NK-92 (cell line): ENCODE measurements around the gene RANBP9.
A peak's percentile ranks its signal among the peaks of the same experiment; 100 is the strongest.

Experiments
- DNase-seq: peaks from one replicate; lab custom pipeline; 2025; ENCODE audit not compliant: unreplicated experiment; lab: John Stamatoyannopoulos, UW

Gene RANBP9

DNA sequence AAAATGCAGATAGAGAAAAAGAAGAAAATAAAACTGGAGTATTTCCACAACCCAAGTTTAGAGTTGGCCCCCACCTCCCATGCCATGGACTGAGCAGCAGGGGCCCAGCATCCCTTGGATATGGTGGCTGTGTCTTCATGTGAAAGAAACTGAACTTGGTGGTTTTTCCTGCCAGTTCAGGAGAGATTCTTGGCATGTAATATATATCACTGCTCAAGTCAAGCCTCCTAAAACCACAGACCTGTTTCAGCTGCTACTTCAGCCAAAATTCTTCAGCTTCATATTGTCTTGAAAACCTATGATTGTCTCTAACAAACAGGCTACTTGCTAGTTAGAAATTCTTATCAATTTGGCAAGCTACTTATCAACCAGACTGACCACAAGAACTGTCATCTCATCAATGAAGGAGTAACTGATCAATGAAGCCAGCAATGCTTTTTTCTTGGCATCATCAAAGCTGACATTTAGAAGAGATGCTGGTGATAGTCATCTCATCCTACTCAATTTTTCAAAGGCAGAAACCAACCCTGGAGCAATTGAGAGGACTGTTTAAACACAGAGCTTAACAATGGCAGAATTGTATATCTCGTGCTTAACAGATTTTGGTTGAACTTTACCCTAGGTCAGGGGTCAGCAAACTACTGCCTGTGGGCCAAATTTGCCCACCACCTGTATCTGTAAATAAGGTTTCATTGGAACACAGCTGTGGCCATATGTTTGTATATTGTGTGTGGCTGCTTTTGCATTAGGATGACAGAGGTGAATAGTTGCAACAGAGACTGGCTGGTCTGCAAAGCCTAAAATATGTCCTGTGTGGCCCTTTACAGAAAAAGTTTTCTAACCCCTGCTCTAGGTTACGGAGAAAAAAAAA lies 106.9 kb downstream of the RANBP9 start:
- DNase-seq: no peak

DNA sequence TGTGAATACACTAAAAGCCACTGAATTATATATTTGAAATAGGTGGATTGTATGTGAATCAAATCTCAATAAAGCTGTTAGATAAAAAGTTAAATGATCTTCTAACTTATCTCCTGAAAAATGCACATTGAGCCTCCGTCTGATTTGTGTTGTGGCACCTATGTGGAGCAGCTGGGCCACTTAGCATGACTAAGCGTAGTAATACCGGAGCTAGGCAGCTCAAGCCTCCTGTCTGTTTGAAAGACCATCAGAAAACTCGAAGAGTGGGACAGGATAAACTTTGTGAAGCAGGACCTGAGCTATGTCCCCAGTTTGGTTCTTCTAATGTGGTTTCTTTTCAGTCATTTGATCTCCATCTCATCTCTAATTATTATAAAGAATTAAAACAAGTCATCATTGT lies 107.5 kb downstream of the RANBP9 start:
- no peak for DNase-seq

DNA sequence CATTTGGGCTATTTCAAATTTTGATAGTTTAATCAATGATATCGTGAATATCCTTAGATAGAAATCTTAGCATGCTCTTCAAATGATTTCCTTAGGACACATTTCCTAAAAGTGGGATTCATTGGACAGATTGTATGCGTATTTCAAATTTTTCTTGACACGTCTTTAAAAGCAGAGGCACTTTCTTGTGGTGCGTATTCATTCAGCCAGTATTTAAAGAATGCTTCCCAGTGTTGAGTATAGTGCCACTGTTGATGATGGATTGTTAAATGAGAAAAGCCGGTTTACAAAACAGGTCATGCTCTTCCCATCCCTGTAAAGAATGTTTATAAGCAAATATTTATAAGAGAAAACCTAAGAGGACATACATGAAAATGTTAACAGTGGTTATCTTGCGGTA lies 111.6 kb downstream of the RANBP9 start:
- no peak for DNase-seq

DNA sequence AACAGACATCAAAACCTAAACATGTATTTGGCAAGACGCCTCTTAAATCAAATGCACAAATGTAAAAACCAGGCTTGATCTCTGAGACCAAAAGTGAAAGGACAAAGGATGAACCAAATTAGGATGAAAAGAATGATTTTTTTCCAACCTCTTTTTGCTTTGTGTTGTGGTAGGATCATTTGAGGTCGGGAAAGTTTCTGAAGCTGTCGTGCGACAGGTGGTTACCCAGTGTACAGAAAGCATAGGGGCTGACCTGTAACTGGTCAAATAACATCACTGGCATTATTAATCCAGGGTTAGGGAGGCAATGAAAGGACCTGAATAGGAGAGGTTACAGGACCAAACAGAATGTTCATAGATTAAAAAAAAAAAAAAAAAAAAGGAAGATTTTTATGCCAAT lies 114.6 kb downstream of the RANBP9 start:
- DNase-seq: no peak

DNA sequence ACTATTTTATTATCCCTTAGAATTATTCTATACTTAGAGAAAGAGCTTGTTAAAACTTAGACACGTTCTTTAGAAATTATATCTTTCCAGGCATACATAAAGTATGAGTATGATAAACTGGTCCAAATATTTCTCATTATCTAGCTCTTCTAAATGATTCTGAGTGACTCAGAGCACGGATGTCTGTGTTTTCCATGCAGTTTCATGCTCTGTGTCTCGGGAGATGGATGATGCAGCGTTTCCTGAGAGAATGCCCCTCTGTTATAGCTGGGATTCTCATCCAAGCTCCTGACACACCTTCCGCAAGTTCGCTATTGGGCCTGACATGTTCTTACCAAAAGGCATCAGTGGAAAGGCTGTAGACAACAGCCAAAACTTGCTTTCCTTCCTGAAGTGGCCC lies 117.9 kb downstream of the RANBP9 start:
- DNase-seq: no peak

DNA sequence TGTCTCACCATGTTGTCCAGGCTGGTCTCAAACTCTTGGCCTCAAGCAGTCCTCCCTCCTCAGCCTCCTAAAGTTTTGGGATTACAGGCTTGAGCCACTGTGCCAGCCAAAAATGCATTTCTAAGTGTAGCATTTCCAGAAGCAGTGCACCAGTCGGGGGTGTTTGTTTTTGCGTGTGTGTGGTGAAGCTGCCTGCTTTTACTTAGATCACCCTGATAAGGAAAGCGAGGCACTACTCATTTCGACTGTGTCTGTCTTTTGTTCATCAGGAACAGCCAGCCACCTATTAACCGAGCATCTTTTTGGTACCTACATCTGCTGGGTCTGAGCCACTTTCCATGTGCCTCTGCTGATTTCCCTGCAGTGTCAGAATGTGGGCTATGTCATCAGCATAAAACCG lies 118.5 kb downstream of the RANBP9 start:
- DNase-seq: no peak

DNA sequence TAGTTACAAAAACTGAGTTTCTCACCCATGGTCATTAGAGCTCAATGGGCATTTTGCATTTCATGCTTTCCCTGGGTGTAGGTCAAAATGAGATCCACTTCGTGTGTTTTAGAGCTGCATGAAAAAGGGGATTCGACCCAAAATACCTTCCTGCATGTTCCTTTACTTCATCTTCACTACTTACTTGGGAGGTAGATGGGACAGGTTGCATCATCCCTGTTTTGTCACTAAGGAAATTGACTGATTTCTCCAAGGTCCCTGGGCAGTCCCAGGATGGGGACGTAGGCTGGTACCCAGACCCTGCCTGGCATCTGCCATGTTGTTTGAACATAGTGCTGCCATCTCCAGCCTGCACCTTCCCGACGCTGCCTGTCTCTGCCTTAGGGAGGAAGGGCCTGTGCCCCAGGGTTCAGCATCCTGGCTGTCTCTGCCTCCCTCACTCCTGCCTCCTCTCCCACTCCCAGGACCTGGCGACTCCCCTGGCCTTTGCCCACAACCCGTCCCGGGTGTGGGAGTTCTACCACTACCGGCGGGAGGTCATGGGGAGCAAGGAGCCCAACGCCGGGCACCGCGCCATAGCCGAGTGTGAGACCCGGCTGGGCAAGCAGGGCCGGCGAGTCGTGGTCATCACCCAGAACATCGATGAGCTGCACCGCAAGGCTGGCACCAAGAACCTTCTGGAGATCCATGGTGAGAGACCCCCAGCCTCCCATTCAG lies 120.3 kb downstream of the RANBP9 start:
- no peak for DNase-seq

DNA sequence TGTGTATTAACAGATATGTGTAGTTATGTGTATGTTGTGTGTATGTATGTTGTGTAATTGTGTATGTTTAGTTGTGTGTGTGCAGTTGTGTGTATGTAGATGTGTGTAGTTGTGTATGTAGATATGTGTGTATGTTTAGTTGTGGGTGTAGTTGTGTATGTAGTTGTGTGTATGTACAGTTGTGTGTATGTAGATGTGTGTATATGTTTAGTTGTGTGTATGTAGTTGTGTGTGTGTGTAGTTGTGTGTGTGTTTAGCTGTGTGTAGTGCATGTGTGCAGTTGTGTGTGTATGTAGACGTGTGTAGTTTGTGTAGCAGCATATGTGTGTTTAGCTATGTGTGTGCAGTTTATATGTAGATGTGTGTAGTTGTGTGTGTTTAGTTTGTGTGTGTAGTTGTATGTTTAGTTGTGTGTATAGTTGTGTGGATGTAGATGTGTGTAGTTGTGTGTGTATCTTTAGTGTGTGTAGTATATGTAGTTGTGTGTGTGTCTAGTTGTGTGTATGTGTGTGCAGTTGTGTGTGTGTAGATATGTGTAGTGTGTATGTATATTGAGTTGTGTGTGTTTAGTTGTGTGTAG lies 121.0 kb downstream of the RANBP9 start:
- DNase-seq: no peak

DNA sequence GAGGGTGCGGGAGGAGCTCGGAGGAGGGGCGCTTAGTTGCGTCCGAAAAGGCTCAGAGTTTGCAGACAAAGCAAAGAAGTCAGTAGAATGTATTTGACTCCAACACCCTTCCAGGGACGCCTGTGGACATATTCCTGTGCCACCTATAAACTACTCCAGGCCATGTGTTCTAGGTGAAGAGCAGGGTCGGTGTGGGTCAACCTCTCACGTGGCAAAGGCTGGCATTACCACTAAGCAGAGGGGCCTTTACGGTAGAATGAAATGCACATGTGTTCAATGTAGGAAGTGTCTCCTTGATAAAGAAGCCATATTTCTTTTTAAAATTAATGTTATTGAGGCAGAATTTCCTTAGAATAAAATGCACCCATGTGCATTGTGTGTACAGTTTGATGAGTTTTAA lies 121.8 kb downstream of the RANBP9 start:
- DNase-seq: no peak

DNA sequence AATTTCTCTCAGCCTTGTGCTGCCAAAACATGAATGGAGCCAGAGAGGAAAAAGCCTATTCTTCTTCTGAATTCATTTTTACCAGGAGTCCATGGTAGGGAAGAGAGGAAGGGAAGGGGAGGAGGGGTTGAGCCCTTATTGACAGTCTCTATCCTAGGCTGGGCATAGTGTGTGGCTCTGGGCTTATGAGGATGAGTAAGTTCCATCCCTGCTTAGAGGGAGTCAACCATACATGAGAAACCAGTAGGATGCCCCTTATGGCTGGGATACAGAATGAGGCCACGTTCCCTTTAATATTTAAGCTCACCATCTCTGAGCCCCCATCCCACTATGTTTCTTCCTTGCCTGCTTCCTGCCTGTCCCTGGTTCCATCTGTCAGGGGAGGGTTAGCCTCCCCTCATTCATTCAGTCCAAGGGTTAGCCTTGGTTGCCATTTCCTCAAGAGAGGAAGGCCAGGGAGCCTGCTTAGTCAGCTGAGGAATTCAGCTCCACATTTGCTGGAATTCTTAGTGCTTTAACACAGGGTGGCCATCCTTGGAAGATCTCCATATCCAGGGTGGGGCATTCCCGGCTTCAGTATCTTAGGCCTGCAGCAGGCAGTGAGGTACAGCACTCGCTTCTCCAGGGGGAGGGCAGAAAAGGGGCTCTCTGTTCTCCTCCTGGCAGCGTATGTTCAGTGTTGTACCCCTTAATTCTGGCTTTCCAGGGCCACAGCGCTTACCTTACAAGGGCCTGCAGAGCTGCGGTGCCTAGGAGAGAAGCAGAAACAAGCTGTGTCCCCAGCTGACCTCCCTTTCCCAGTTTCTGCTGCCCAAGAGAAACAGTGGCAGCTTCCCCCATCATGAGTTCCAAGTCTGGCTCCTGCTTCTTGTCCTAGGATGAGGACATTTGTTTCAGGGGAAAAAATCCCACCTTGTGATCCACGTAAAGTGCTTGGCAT lies 124.8 kb downstream of the RANBP9 start:
- no peak for DNase-seq

DNA sequence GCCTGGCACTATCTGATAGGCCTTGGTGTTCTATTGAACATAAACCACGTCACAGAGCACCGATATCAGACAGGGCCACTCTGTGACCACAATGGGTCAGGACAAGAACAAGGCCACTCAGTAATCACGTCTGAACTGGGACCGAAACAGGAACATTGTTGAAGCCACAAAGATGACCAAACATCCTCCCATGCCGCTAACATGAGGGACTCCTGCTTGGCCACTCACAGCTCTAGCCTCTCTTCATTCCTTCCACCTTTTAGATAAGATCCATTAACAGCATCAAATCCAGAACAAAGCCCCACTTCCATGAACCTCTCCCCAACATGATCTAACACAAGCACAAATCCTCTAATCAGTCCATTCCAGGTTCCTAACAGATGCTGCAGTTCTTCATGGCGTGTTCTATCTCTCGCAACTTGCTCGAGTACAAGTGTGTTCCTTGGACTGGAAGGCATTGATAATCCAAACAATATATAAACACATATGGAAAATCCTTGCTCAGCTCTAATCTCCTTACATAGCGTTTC lies 129.9 kb downstream of the RANBP9 start:
- no peak for DNase-seq

DNA sequence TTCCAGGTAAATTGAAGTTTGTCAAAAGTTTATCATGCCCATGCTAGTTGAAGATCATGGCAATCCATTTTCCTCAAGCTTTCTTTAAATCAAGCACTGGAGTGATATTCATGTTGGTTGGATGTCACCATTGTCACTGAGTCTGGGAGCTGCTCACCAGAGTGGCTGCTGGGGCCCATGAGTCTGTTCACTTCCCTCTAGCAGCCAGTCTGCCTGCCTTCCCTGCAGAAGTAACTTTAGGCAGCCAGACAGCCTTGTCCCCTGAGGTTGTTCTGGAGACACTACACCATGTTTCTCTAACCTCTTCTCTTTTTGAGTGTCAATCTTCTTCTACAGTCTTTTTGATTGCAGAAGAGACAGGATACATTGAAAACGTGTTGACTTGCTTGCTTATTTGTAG lies 131.7 kb downstream of the RANBP9 start:
- no peak for DNase-seq

DNA sequence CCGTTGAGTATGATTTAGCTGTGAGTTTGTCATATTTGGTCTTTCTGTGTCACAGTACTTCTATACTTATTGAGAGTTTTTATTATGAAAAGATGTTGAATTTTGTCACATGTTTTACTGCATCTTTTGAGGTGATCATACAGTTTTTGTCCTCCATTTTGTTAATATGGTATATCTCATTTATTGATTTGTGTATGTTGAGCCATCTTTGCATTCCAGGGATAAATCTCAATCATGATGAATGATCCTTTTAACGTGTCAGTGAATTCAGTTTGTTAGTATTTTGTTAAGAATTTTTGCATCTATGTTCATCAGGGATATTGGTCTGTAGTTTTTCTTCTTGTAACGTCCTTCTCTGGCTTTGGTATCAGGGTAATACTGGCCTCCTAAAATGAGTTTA lies 133.7 kb downstream of the RANBP9 start:
- DNase-seq: no peak

DNA sequence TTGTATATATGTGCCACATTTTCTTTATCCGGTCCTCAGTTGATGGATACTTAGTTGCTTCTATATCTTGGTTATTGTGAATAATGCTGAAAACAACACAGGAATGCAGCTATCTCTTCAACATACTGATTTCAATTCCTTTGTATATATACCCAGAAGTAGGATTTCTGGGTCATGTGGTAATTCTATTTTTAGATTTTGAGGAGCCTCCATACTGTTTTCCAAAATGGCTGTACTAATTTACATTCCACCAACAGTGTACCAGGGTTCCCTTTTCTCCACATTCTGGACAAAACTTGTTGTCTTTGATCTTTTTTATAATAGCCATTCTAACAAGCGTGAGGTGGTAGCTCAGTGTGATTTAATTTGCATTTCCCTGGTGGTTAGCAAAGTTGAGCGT lies 135.6 kb downstream of the RANBP9 start:
- DNase-seq: no peak

DNA sequence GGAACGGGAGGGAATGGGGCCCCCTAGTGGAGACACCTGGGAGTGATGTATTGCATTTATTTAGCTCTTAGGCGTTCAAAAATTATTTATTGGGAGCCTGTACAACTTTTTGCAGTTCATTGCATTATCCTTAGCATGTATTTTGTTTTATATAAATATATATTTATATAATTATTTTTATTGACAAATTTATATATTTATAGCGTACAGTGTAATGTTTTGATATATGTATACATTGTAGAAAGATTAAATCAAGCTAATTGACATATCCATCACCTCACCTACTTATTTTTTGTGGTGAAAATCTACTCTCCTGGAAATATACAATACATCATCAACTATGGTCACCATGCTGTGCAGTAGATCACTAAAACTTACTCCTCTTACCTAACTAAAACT lies 136.3 kb downstream of the RANBP9 start:
- no peak for DNase-seq

DNA sequence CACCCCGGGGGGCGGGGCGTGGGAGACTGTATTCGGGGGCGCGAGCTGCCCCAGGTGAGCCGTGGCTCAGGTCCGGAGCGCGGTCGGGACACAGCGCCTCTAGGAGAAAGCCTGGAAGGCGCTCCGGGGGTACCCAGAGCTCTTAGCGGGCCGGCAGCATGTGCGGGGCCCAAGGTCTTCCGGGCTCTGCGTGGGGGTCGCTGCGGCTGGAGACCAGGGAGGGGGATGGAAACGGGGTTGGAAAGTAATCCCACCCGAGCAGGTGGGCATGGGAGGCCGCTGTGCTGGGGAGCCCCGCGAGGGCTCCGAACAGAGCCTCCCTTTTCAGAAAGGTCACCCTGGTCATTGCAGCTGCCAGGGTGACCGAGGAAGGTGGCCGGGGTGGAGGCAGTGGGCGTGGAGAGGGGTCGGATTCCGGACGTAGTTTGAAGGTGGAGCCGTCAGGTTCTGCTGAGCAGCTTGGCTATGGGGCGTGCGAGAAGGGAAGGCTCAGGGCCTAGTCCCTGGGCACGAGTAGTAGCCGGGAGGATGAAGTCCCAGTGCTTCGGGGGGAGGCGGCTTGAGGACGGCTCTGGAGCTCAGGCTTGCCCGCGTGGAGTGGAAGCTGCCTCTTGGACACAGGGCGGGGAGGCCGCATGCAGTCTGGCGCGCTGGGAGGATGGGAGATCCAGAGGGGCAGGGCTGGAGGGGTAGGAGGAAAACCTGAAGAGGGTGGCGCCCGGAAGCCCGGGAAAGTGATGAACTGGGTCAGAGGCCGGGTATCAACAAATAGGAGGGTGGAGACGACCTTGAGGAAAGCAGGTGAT lies 136.9 kb downstream of the RANBP9 start, which contains the start of gene SIRT5:
SIRT5 (plus strand) TSS at position 31 of the 806 bp plus-strand sequence. CDS start 9,510 bp downstream, outside the sequence.
- DNase-seq: no peak

DNA sequence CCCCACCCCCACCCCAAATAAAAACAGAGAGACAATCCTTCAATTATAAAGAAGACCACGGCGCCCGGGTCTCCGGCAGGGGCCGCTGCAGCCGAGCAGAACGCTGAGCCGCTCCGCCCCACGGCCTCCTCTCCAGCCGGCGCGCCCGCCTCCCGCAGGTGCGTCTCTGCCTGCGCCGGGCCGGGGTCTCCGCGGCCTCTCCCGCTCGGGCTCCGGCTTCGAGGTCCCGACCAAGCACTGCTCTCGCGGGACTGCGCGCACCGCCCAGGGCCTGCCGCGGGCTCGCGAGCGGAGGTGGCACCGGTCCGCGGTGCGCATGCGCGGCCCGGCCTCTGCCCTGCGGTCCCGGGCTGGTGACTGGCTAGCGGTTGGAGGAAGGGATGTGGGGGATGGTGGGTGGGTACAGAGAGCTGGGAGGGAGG lies 137.5 kb downstream of the RANBP9 start:
- DNase-seq: peak; percentile 68

DNA sequence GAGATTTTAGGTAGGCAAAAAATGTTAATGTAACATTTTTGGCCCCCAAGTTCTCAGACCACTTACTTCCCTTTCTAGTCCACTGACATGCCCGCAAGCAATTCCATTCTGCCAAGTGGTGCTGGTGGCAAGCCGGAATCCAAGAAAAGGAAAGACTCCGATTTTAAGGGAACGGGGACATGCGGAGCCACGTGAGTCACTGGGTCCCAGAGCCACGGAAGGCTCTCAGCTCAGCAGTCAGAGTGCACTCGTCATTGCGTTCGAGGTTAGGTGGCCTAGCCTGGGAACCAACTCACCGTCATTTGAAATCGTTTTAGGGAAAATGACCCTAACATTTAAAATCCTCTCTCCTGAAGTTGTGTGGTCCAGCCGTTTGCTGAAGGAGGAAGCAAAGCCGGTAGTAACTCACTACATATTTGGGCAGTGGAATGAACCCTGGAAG lies 137.9 kb downstream of the RANBP9 start:
- no peak for DNase-seq

DNA sequence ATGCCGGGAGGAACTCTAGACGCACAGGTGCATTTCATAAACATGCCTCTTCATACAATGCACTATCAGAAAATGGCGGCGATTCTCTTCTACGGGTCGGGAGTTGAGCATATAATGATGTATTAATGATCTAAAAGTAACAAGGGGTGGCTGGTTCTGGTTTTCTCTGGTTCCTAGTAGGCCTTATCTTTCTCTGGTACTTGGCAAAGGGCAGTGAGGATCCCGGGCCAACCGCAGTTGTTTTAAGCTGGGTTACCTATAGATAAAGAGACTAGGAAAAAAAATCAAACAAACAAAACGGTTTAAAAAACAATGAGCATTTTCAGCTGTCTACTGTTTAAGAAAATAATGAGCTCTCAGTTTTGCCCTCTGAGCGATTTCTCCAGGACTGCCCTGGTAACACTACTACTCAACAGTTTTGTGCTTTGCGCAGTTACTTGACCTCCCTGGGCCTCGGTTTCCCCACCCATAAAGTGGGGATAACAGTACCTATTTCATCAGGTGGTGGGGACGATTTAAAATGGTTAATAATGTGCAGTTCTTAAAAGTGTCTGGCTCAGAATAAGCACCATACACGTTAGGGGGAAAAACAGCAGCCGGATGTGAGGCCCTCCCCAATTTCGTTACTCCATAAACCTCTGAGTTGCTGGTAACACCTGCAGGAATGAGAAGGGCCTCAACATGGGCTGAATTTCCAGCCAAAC lies 138.5 kb downstream of the RANBP9 start:
- DNase-seq: no peak
